Neuron (in vitro differentiated cells): Measurements from ENCODE around the gene RNF7.
"Not testable (repeated sequence)": the region's sequence is repeated elsewhere in the genome, so short reads cannot be mapped to it uniquely, and the experiment has no call there.

Experiments used
- H2AFZ ChIP-seq: one replicate; pipeline ENCODE4 v1.6.1; 2013; ENCODE audit warnings: low read depth, mild to moderate bottlenecking, inconsistent platforms, low read length, moderate library complexity
- H3K27me3 ChIP-seq: one replicate; pipeline ENCODE4 v1.6.1; 2013; ENCODE audit warnings: low read length; ENCODE audit not compliant: insufficient read depth
- H3K36me3 ChIP-seq: one replicate; pipeline ENCODE4 v1.6.1; 2013; ENCODE audit warnings: low read length; ENCODE audit not compliant: insufficient read depth
- H3K4me1 ChIP-seq: one replicate; pipeline ENCODE4 v1.6.1; 2013; ENCODE audit warnings: low read length; ENCODE audit not compliant: insufficient read depth
- H3K4me3 ChIP-seq: 2 replicates; pipeline ENCODE4 v1.5.1; 2013; ENCODE audit warnings: mild to moderate bottlenecking, low read length, moderate library complexity
- H3K9me3 ChIP-seq: one replicate; pipeline ENCODE4 v1.6.1; 2013; ENCODE audit warnings: low read length

RNF7 gene

GRCh38 chr3:141776885-141777284 is 38.8 kb downstream of the RNF7 start:
- H3K9me3 ChIP-seq = no peaks in the 10 kb centered on the region
- H3K36me3 ChIP-seq = no peaks in the 10 kb centered on the region
- no peaks in the 10 kb centered on the region for H3K4me1 ChIP-seq
- H2AFZ ChIP-seq = no peak overlapping the region
- H3K27me3 ChIP-seq = no peaks in the 10 kb centered on the region
- H3K4me3 ChIP-seq = no peak overlapping the region

- no peaks in the 10 kb centered on the region for H3K4me1 ChIP-seq
- no peak overlapping the region for H3K4me3 ChIP-seq
These were observed 40.1 kb downstream of the RNF7 start for GRCh38 chr3:141777957-141778813.

GRCh38 chr3:141779667-141780066 is 41.6 kb downstream of the RNF7 start:
- H2AFZ ChIP-seq = no peak overlapping the region
- no peaks in the 10 kb centered on the region for H3K4me1 ChIP-seq
- no peaks in the 10 kb centered on the region for H3K36me3 ChIP-seq
- H3K4me3 ChIP-seq = no peak overlapping the region
- H3K27me3 ChIP-seq = peaks cover 3% of the 10 kb centered on the region
- H3K9me3 ChIP-seq = no peaks in the 10 kb centered on the region

More at GRCh38 chr3:141777957-141778813, 40.1 kb downstream of the RNF7 start:
- no peaks in the 10 kb centered on the region for H3K27me3 ChIP-seq
- H3K36me3 ChIP-seq = no peaks in the 10 kb centered on the region
- H3K9me3 ChIP-seq = no peaks in the 10 kb centered on the region
- H2AFZ ChIP-seq = no peak overlapping the region

GRCh38 chr3:141782386-141782932 is 44.4 kb downstream of the RNF7 start:
- H3K36me3 ChIP-seq = no peaks in the 10 kb centered on the region
- H2AFZ ChIP-seq = no peak overlapping the region
- H3K9me3 ChIP-seq = no peaks in the 10 kb centered on the region
- H3K4me1 ChIP-seq = no peaks in the 10 kb centered on the region
- peaks cover 3% of the 10 kb centered on the region for H3K27me3 ChIP-seq
- no peak overlapping the region for H3K4me3 ChIP-seq

- Histone ChIP-seq H2AFZ (no peak overlapping the region), H3K4me3 (no peak overlapping the region), H3K4me1 (no peaks in the 10 kb centered on the region), H3K27me3 (peaks cover 3% of the 10 kb centered on the region), H3K9me3 (no peaks in the 10 kb centered on the region), H3K36me3 (no peaks in the 10 kb centered on the region)
These were observed 45.5 kb downstream of the RNF7 start for GRCh38 chr3:141783632-141784031.

GRCh38 chr3:141784096-141784495 is 46.0 kb downstream of the RNF7 start:
- Histone ChIP-seq H3K36me3 (no peaks in the 10 kb centered on the region), H3K4me3 (no peak overlapping the region), H3K27me3 (peaks cover 3% of the 10 kb centered on the region), H3K9me3 (no peaks in the 10 kb centered on the region), H2AFZ (no peak overlapping the region), H3K4me1 (no peaks in the 10 kb centered on the region)

GRCh38 chr3:141784531-141784930 is 46.4 kb downstream of the RNF7 start:
- H3K27me3 ChIP-seq = peaks cover 3% of the 10 kb centered on the region
- H2AFZ ChIP-seq = no peak overlapping the region
- H3K4me3 ChIP-seq = no peak overlapping the region
- H3K36me3 ChIP-seq = no peaks in the 10 kb centered on the region
- H3K9me3 ChIP-seq = no peaks in the 10 kb centered on the region
- H3K4me1 ChIP-seq = no peaks in the 10 kb centered on the region

GRCh38 chr3:141788149-141788548 is 50.1 kb downstream of the RNF7 start:
- peaks cover 3% of the 10 kb centered on the region for H3K27me3 ChIP-seq
- H2AFZ ChIP-seq = no peak overlapping the region
- no peaks in the 10 kb centered on the region for H3K9me3 ChIP-seq
- H3K36me3 ChIP-seq = no peaks in the 10 kb centered on the region
- no peaks in the 10 kb centered on the region for H3K4me1 ChIP-seq
- H3K4me3 ChIP-seq = no peak overlapping the region

GRCh38 chr3:141788750-141789149 is 50.7 kb downstream of the RNF7 start:
- H3K4me1 ChIP-seq, H3K9me3 ChIP-seq, H3K4me3 ChIP-seq, H3K36me3 ChIP-seq, H2AFZ ChIP-seq, H3K27me3 ChIP-seq: not testable (repeated sequence)

- Histone ChIP-seq H3K36me3 (no peaks in the 10 kb centered on the region), H3K4me3 (no peak overlapping the region), H2AFZ (no peak overlapping the region), H3K9me3 (no peaks in the 10 kb centered on the region), H3K4me1 (no peaks in the 10 kb centered on the region), H3K27me3 (no peaks in the 10 kb centered on the region)
These were observed 51.2 kb downstream of the RNF7 start for GRCh38 chr3:141789281-141789680.

GRCh38 chr3:141790171-141790570 is 52.1 kb downstream of the RNF7 start:
- Histone ChIP-seq H3K27me3 (no peaks in the 10 kb centered on the region), H3K4me1 (no peaks in the 10 kb centered on the region), H3K36me3 (no peaks in the 10 kb centered on the region), H3K4me3 (no peak overlapping the region), H2AFZ (no peak overlapping the region), H3K9me3 (no peaks in the 10 kb centered on the region)

- no peak overlapping the region for H2AFZ ChIP-seq
- no peaks in the 10 kb centered on the region for H3K4me1 ChIP-seq
- H3K36me3 ChIP-seq = no peaks in the 10 kb centered on the region
These were observed 54.4 kb downstream of the RNF7 start for GRCh38 chr3:141792495-141792894.

GRCh38 chr3:141793476-141794260 is 55.6 kb downstream of the RNF7 start:
- Histone ChIP-seq H3K4me3 (no peak overlapping the region), H2AFZ (no peak overlapping the region), H3K36me3 (no peaks in the 10 kb centered on the region), H3K27me3 (no peaks in the 10 kb centered on the region), H3K9me3 (no peaks in the 10 kb centered on the region), H3K4me1 (peaks cover 3% of the 10 kb centered on the region)

More at GRCh38 chr3:141792495-141792894, 54.4 kb downstream of the RNF7 start:
- Histone ChIP-seq H3K9me3 (no peaks in the 10 kb centered on the region), H3K4me3 (no peak overlapping the region), H3K27me3 (no peaks in the 10 kb centered on the region)
